GM12801 (cell line): ENCODE data around the gene MAD2L2.

Experiments
- TF ChIP-seq, protein P1 (sequence below): IDR thresholded peaks from one replicate; pipeline ENCODE4 v1.5.1; 2011; ENCODE audit warnings: control low read depth; ENCODE audit not compliant: insufficient read length; ENCODE audit errors: extremely low read depth

Gene MAD2L2

DNA sequence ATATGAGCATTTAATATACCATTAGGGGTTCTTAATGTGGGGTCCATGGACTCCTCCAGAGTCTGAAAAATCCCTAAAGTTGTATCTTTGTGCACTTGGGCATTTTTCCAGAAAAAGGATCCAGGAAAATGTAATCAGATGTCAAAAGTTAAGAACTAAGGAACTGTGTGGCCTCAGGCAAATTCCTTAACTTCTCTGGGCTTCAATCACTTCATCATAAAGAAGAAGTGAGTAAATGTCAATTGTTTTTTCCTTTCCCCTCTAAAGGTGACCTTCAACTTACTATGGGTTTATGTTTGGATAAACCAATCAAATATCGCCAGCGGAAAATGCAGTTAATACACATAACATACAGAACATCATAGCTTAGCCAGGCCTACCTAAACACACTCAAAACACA, 2.5 kb downstream of the MAD2L2 start:
- TF ChIP-seq, protein P1, sequence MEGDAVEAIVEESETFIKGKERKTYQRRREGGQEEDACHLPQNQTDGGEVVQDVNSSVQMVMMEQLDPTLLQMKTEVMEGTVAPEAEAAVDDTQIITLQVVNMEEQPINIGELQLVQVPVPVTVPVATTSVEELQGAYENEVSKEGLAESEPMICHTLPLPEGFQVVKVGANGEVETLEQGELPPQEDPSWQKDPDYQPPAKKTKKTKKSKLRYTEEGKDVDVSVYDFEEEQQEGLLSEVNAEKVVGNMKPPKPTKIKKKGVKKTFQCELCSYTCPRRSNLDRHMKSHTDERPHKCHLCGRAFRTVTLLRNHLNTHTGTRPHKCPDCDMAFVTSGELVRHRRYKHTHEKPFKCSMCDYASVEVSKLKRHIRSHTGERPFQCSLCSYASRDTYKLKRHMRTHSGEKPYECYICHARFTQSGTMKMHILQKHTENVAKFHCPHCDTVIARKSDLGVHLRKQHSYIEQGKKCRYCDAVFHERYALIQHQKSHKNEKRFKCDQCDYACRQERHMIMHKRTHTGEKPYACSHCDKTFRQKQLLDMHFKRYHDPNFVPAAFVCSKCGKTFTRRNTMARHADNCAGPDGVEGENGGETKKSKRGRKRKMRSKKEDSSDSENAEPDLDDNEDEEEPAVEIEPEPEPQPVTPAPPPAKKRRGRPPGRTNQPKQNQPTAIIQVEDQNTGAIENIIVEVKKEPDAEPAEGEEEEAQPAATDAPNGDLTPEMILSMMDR, result no peak

DNA sequence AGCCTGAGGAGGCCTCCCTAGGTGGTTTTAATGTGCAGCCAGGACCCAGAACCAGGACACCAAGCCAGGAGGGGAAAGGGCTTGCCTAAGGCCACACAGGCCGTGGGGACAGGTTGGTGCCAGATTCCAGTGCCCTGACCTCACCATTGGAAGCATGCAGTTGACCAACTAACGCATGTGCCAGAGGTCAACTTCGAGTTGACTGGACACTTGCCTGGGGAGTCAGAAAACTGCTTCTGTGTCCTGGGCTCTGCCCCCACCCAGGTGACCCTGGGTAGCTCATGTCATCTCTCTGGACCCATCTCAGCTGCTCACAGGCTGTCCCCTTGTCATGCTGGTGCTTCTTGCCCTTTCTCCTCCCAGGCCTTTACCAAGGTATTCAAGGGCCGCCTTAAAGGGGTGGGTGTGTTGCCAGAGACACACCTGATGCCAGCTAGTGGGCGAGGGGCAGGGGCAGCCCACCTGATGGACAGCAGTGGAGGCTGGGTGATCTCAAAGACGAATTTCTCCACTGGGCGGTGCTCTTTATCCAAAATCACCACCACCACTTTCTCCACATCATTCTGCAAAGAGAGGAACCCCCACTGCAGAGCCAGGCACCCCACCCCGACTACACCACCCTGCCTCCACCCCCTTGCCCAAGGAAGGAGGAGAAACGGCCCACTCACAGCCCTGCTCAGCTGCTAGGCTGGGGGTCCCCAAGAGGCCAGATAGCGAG, 4.4 kb downstream of the MAD2L2 start:
- TF ChIP-seq, protein P1, result no peak

DNA sequence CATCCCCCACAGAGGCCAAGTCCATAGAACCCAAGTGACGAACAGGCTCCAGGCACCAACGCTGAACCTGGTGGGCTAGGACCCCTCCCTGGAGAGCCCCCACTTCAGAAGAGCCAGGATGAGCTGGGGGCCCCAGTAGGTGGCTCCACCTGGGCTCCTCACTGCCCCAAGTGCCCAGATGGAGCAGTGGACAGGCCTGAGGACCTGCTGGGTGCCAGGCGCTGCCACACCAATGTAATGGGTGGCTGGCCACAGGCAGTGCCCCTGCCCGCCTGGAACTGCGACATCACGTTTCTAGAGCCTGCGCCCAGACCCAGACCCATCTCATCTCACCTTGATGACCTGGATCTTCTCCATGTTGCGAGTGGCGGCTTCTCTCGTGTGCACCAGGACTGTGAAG, 5.6 kb downstream of the MAD2L2 start:
- TF ChIP-seq, protein P1, result no peak

DNA sequence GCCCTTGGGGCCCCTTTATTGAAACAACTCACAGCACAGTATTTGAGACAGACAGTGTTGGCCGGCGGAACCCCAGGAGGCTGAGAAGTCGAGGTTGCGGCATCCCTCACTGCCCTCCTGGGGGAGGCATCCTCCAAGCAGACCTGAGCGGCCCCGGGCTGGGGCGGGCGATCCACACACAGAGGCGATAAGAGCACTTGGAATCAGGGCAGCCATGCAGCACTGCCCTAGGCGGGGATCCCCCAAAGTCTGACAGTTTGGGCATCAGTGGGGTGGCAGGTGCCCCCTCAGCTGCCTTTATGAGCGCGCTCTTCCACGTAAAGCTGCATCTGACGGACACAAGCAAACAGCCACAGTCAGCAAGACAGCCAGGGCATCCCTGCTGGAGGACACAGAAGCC, 6.5 kb downstream of the MAD2L2 start:
- TF ChIP-seq, protein P1, result no peak

DNA sequence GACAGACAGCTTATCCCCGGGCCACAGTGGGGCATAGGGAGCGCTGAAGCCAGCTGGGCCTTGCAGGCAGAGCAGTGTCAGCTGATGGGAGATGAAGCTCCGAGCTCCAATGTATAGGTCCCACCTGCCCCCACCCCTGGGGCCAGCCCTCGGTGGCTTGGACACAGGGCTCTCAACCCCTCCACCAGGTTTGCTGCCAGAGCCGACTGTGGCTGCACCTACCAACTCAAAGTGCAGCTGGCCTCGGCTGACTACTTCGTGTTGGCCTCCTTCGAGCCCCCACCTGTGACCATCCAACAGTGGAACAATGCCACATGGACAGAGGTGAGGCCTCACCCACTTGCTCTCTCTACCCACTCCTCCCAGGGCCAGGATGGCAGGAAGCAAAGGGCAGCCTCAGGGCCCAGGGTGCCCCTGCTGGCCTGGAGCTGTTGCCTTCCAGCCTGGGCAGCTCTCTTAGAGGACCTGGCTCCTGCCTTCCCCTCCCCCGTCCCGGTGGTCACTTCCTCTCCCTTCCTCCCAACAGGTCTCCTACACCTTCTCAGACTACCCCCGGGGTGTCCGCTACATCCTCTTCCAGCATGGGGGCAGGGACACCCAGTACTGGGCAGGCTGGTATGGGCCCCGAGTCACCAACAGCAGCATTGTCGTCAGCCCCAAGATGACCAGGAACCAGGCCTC, 7.7 kb downstream of the MAD2L2 start:
- TF ChIP-seq, protein P1, result no peak

DNA sequence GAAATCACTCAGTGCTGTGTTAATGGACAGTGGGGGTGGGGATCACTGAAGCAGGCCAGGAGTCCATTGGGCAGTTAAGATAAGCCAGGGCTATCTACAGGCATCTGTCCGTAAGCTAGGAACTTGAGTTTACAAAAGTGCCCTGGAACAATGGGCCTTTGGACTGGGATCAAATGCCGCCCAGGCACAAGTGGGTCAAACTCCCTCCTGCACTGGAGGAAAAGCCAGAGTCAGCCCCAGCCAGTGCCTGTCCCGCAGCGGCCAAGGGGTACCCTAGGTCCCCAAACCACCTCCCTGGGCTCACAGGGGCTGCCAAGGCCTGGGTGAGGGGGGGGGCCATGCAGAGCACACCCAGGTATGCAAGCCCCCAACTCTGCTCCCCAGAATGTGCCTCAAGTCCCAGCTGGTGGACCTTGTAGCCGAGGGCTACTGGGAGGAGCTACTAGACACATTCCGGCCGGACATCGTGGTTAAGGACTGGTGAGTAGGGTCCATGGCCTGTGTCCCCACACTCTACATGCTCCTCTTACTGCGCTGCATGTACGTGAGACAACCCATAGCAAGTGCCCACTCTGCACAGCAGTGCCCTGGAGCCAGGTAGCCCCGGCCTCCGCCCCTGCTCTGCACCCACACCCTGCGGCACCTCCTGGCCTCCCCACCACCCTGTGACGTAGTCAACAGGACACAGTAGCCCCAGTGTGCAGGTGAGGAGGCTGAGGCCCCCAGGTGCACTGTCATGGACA, 9.2 kb downstream of the MAD2L2 start:
- TF ChIP-seq, protein P1, result no peak

DNA sequence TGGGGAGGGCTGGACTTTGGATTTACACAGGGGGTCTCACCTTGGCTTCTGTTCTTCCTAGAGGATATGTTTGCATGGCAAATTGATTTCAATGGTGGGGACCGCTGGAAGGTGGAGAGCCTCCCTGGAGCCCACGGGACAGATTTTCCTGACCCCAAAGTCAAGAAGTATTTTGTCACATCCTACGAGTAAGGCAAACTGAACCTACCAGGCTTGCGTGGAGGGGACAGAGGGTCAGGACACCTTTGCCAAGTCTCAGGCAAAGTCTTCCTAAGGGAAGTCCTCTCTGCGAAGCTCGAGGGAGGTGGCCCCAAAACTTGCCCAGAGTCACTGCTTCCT, 9.8 kb downstream of the MAD2L2 start:
- TF ChIP-seq, protein P1, result no peak
